Right lobe of liver (tissue), 6 donors: ENCODE results near the gene CLDN10. TPM values are rescaled to one million over a fixed set of nuclear protein-coding genes. Genes with fewer than 3 reads are reported as not detected.
A peak's percentile ranks its signal among the peaks of the same experiment; 100 is the strongest.

ENCODE experiments used
- ATAC-seq, 4 donors: fragments of 200-7000 bp; cut with Tn5 transposase; one replicate each; pipeline ENCODE4 v1.9.1; 2020; ENCODE audit warnings: mild to moderate bottlenecking in 4 of 4, moderate library complexity in 4 of 4
- DNase-seq, 3 donors: peaks; one replicate each; pipeline ENCODE4 v3.0.0-alpha.2; 2020
- H3K27ac ChIP-seq, 3 donors: fragments of 200-600 bp; one replicate each; pipeline ENCODE4 v1.8.0; 2022
- H3K27me3 ChIP-seq, 2 donors: fragments of 200-600 bp; one replicate each; pipeline ENCODE4 v1.8.0; 2022
- H3K36me3 ChIP-seq, 4 donors: fragments of 200-600 bp; sonication (generic) in 1 of 4; one replicate each; pipeline versions ENCODE4 v1.5.1 to v1.8.0; 2017 to 2022; ENCODE audit warnings: control low read depth in 1 of 4
- H3K4me1 ChIP-seq, 4 donors: fragments of 200-600 bp; sonication (generic) in 1 of 4; one replicate each; pipeline versions ENCODE4 v1.5.1 to v1.8.0; 2017 to 2022; ENCODE audit warnings: control low read depth in 1 of 4
- H3K4me3 ChIP-seq, 3 donors: fragments of 200-600 bp; one replicate each; pipeline ENCODE4 v1.8.0; 2022
- H3K9me3 ChIP-seq, 4 donors: fragments of 200-600 bp; sonication (generic) in 1 of 4; one replicate each; pipeline versions ENCODE4 v1.5.1 to v1.8.0; 2017 to 2022; ENCODE audit warnings: control low read depth in 1 of 4
- CTCF ChIP-seq, 4 donors: fragments of 200-600 bp in 3 of 4; fragments of 450-650 bp in 1 of 4; IDR thresholded peaks; one replicate each; pipeline versions ENCODE4 v1.5.1 to v1.8.0; 2016 to 2022; ENCODE audit warnings: antibody characterized with exemption in 4 of 4, mild to moderate bottlenecking in 2 of 4
- POLR2A ChIP-seq: fragments of 450-650 bp; IDR thresholded peaks from one replicate; pipeline ENCODE4 v1.6.1; 2017; ENCODE audit warnings: antibody characterized with exemption, mild to moderate bottlenecking
- WGBS: methylation state at CpG from one replicate; pipeline ENCODE4 v1.1.6; 2018; ENCODE audit warnings: low coverage, low lambda C conversion rate; ENCODE audit not compliant: insufficient coverage; ENCODE audit errors: missing lambda C conversion rate; 5-methylcytosine and 5-hydroxymethylcytosine counted together
- intact Hi-C, 2 donors: fragments of 100-400 bp; cut with DNase I; formaldehyde crosslinking; loops; one replicate each; pipeline versions ENCODE4 v1.11.2 to v1.14.1; 2022
- total RNA-seq, 6 experiments: library from RNA; depleted of rRNA in 2 of 6; stranded (reverse); fragments of >200 nt in 2 of 6; fragmentation: NEBNext Ultra II Directional in 3 of 6; extraction: Animal tissue kit (Norgen Biotek cat#: 25700) in 3 of 6; gene quantifications; one replicate each; pipeline versions ENCODE4 v1.1.0 to v1.2.4, GENCODE V29; 2016 to 2023
- donor health status: DM: no; HTN: yes; CAD: no.
- donor health status: DM: no; HTN: no; CAD: no.
- donor health status: DM: no; HTN: no; CAD: no.
- donor health status: DM: no; HTN: yes; CAD: no.
- donor health status: DM: no; HTN: yes; CAD: no.

Gene CLDN10
- total RNA-seq, 6 experiments from 2014 or later = 1.1 to 2.0 (median 1.5) TPM

GRCh38 chr13:95620030-95620824, 67.7 kb downstream of the CLDN10 start:
- Histone ChIP-seq H3K27ac (no peak overlapping the region), H3K4me1 (no peaks in the 10 kb centered on the region), H3K36me3 (no peaks in the 10 kb centered on the region), H3K27me3 (no peaks in the 10 kb centered on the region), H3K4me3 (no peak overlapping the region), H3K9me3 (no peaks in the 10 kb centered on the region)
- intact Hi-C loops = loop anchor here in 1 of 2 donors (10.0 kb wide), 1 partner anchor 205 kb away; no protein-coding TSS in a partner anchor
- TF ChIP-seq POLR2A = no peak
- TF ChIP-seq CTCF (IDR thresholded peaks at IDR 0.05) = no peak
- DNase-seq = no peak
- peak in 1 of 4 donors; percentile 10 for ATAC-seq
- 60% methylated on average over 2 of the region's 2 CpGs for WGBS

- ATAC-seq (peak; percentile 53 to 79 (median 58)), DNase-seq (peak in 1 of 3 donors; percentile 54)
- 39% methylated on average over 5 of the region's 10 CpGs for WGBS
- Histone ChIP-seq H3K4me3 (no peak overlapping the region), H3K27ac (no peak overlapping the region), H3K36me3 (no peaks in the 10 kb centered on the region), H3K4me1 (no peaks in the 10 kb centered on the region), H3K27me3 (no peaks in the 10 kb centered on the region), H3K9me3 (no peaks in the 10 kb centered on the region)
- intact Hi-C loops = loop anchor here in 1 of 2 donors (10.0 kb wide), 1 partner anchor 204 kb away; no protein-coding TSS in a partner anchor
- TF ChIP-seq CTCF (IDR thresholded peaks at IDR 0.05) = no peak
These were observed 68.4 kb downstream of the CLDN10 start for GRCh38 chr13:95620825-95621498.

- H3K4me1 ChIP-seq = no peaks in the 10 kb centered on the region
- intact Hi-C loops = loop anchor here in 1 of 2 donors (10.0 kb wide), 1 partner anchor 202 kb away; no protein-coding TSS in a partner anchor
- no peaks in the 10 kb centered on the region for H3K9me3 ChIP-seq
- no peaks in the 10 kb centered on the region for H3K36me3 ChIP-seq
- no peak overlapping the region for H3K27ac ChIP-seq
- ATAC-seq = no peak
- no peaks in the 10 kb centered on the region for H3K27me3 ChIP-seq
- H3K4me3 ChIP-seq = no peak overlapping the region
- WGBS = 31% methylated on average over 5 of the region's 5 CpGs
- no peak for DNase-seq
- TF ChIP-seq POLR2A (no peak), CTCF (IDR thresholded peaks at IDR 0.05) (no peak)
These were observed 70.6 kb downstream of the CLDN10 start for GRCh38 chr13:95623141-95623540.

GRCh38 chr13:95624020-95624419, 71.5 kb downstream of the CLDN10 start:
- H3K4me1 ChIP-seq = no peaks in the 10 kb centered on the region
- H3K27ac ChIP-seq = no peak overlapping the region
- intact Hi-C loops = loop anchor here in 1 of 2 donors (10.0 kb wide), 1 partner anchor 201 kb away; no protein-coding TSS in a partner anchor
- H3K4me3 ChIP-seq = no peak overlapping the region
- DNase-seq (no peak), ATAC-seq (peak; percentile 79 to 86 (median 83))
- H3K27me3 ChIP-seq = no peaks in the 10 kb centered on the region
- 7% methylated on average over 5 of the region's 5 CpGs for WGBS
- H3K9me3 ChIP-seq = no peaks in the 10 kb centered on the region
- TF ChIP-seq CTCF (IDR thresholded peaks at IDR 0.05) = peak; percentile 60 to 72 (median 70)
- TF ChIP-seq POLR2A = no peak
- no peaks in the 10 kb centered on the region for H3K36me3 ChIP-seq
